Superior temporal gyrus (tissue), 1 donor: ENCODE results near the gene MAP6D1.
"Not testable (repeated sequence)": the region's sequence is repeated elsewhere in the genome, so short reads cannot be mapped to it uniquely, and the experiment has no call there.

Experiments used
- DNase-seq: peaks from one replicate; pipeline ENCODE4 v3.0.0-alpha.2; 2016; ENCODE audit errors: extremely low spot score

MAP6D1 gene

GRCh38 chr3:183799461-183799860, 25.9 kb downstream of the MAP6D1 start:
- peak; percentile 82 for DNase-seq

GRCh38 chr3:183797996-183798395, 27.4 kb downstream of the MAP6D1 start:
- DNase-seq, result no peak

- no peak for DNase-seq
These were observed 29.0 kb downstream of the MAP6D1 start for GRCh38 chr3:183796372-183796771.

GRCh38 chr3:183794452-183794851, 30.9 kb downstream of the MAP6D1 start:
- no peak for DNase-seq

- DNase-seq, result no peak
These were observed 32.4 kb downstream of the MAP6D1 start for GRCh38 chr3:183792976-183793375.

GRCh38 chr3:183790700-183791099, 34.7 kb downstream of the MAP6D1 start:
- DNase-seq, result no peak

GRCh38 chr3:183789826-183790225, 35.6 kb downstream of the MAP6D1 start:
- DNase-seq, result no peak

- DNase-seq, result not testable (repeated sequence)
These were observed 40.9 kb downstream of the MAP6D1 start for GRCh38 chr3:183784503-183784902.

GRCh38 chr3:183782576-183783276, 42.7 kb downstream of the MAP6D1 start:
- no peak for DNase-seq

- DNase-seq, result no peak
These were observed 44.1 kb downstream of the MAP6D1 start for GRCh38 chr3:183781246-183781645.

GRCh38 chr3:183779896-183780465, 45.4 kb downstream of the MAP6D1 start:
- no peak for DNase-seq

- DNase-seq, result no peak
These were observed 48.3 kb downstream of the MAP6D1 start for GRCh38 chr3:183777016-183777618.

GRCh38 chr3:183776451-183776850, 48.9 kb downstream of the MAP6D1 start:
- DNase-seq, result not testable (repeated sequence)

- DNase-seq, result no peak
These were observed 49.6 kb downstream of the MAP6D1 start for GRCh38 chr3:183775781-183776180.

GRCh38 chr3:183774631-183775030, 50.7 kb downstream of the MAP6D1 start:
- no peak for DNase-seq

GRCh38 chr3:183769453-183769852, 55.9 kb downstream of the MAP6D1 start:
- DNase-seq, result no peak

GRCh38 chr3:183768114-183768513, 57.3 kb downstream of the MAP6D1 start:
- DNase-seq, result no peak

GRCh38 chr3:183766745-183767606, 58.4 kb downstream of the MAP6D1 start:
- DNase-seq, result peak; percentile 94

- DNase-seq, result no peak
These were observed 59.3 kb downstream of the MAP6D1 start for GRCh38 chr3:183766107-183766506.
